Measurements from ENCODE around the gene CFAP210. TPM values are rescaled to one million over a fixed set of nuclear protein-coding genes. Genes with fewer than 3 reads are reported as not detected.

Gene CFAP210
- total RNA-seq, 4 donors from 2014 or later, result not detected

DNA sequence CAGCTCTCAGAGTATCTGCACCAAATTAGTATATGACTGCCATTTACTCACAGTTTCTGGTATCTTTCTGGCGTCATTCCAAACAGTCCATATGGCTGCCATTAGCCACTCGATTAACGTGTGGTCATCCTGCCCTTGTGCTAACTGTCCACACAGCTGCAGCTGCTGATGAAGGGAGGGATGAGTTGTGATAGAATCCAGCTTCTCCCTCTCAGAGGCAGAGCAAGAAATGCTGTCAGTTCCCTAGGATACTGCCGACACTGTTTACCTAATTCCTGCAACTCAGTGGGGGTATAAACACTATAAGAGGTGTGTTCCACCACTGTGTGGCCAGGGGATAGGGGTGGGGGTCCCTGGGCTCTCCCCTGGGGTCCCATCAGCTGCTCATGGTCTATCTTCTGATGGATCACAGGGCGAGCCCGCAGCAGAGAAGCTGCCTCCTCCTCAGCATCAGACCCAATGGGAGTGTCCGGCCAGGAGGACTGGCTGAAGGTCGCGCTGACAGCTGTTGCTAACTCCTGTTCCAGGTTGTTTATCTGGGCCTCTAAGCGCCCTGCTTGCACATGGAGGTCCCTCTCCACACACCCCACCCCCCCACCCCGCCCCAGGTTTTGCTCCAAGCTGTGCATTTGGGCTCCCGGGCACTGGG lies 22.2 kb upstream of the CFAP210 start:
- H3K4me3 ChIP-seq (ENCODE audit: low read depth, poor library complexity, severe bottlenecking), result no peak overlapping the region
- DNase-seq (ENCODE audit: low spot score in 2 of 2), result no peak
- WGBS, 2 donors, result 55 to 67% methylated on average over 10 to 12 of the region's 12 CpGs
- intact Hi-C loops (cut with DNase I; ENCODE audit: low total_unique reads), result no loop called here
- TF ChIP-seq, protein P1, sequence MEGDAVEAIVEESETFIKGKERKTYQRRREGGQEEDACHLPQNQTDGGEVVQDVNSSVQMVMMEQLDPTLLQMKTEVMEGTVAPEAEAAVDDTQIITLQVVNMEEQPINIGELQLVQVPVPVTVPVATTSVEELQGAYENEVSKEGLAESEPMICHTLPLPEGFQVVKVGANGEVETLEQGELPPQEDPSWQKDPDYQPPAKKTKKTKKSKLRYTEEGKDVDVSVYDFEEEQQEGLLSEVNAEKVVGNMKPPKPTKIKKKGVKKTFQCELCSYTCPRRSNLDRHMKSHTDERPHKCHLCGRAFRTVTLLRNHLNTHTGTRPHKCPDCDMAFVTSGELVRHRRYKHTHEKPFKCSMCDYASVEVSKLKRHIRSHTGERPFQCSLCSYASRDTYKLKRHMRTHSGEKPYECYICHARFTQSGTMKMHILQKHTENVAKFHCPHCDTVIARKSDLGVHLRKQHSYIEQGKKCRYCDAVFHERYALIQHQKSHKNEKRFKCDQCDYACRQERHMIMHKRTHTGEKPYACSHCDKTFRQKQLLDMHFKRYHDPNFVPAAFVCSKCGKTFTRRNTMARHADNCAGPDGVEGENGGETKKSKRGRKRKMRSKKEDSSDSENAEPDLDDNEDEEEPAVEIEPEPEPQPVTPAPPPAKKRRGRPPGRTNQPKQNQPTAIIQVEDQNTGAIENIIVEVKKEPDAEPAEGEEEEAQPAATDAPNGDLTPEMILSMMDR (IDR thresholded peaks at IDR 0.05), result no peak
- TF ChIP-seq POLR2A (IDR thresholded peaks at IDR 0.05), result no peak

DNA sequence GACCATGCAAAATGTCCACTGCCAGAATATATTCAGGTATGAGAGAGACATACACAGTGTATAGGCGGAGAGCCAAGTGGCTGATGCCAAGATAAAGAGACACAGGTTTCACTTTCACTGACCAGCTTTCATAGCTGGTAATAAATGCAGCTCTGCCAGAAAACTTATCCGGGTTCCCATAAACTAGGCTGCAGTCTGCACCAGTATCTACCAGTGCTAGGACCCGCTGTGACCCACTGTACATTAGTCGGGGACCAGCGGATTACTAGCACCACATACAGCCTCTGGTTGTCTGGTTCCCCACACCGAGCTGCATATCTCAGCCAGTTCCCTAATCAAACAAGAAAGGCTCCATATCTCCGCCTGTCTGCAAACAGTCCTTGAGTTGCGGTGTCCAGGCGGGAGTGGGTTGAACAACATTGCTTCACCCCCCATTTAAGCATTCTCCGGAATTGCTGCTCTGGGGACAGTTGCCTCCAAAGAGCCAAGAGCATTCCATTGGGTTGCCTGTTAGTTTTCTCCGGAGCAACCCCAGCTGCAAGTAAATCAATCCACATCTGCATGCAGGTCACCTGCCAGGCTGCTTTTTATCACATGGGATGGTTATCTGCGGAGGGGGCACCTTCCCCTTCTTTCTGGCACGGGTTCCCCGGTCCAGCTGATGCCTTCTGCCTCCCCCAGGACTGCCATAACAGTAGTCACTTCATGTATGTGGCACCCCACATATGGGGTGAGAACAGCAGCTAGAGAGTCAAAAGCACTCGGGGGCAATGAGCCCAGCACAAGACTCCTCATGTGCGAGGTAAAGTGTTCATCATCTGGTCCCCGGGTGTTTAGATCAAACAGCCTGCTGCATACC lies 21.4 kb upstream of the CFAP210 start:
- 31 to 46% methylated on average over 17 of the region's 17 CpGs for WGBS, 2 donors
- intact Hi-C loops (cut with DNase I; ENCODE audit: low total_unique reads), result no loop called here
- no peak for DNase-seq (ENCODE audit: low spot score in 2 of 2)
- no peak overlapping the region for H3K4me3 ChIP-seq (ENCODE audit: low read depth, poor library complexity, severe bottlenecking)
- TF ChIP-seq, protein P1 (IDR thresholded peaks at IDR 0.05), result no peak
- TF ChIP-seq POLR2A (IDR thresholded peaks at IDR 0.05), result no peak

DNA sequence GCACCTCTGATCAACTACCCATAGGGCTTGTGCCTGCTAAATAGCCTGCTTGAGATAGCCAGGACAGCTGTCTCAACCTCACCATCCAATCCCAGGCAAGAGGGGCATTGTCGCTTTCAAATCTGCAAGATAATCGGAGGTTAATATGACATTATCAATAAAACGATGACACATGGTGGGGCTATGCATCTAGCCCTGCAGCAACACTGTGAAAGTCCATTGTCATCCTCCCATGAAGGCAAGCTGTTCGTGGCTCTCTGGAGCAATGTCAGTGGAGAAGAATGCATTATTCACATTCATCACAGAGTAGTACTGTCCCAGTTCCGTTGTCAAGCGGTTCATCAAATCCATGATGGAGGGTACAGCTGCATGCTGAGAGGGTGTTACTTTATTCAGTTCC lies 20.5 kb upstream of the CFAP210 start:
- 72% methylated on average over 6 of the region's 6 CpGs for WGBS, 2 donors
- TF ChIP-seq, protein P1 (IDR thresholded peaks at IDR 0.05), result no peak
- intact Hi-C loops (cut with DNase I; ENCODE audit: low total_unique reads), result no loop called here
- no peak overlapping the region for H3K4me3 ChIP-seq (ENCODE audit: low read depth, poor library complexity, severe bottlenecking)
- no peak for DNase-seq (ENCODE audit: low spot score in 2 of 2)

DNA sequence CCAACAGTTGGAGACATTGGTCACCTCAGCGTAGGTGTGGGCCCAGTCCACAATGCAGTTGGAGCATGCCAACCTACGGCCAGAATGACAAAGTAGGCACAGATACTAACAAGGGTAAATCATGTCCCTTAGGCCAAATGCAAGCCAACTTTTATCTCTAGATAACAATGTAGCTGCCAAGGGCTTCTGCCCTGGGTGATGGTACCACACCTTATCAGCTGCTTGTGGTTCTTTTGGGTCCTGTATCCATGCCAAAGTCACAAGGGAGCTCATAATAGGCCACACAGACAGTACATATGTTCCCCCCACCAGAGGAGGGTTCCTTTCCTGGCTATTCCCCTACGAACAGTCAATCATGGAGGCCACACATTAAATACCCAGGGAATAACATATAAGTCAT lies 19.1 kb upstream of the CFAP210 start:
- TF ChIP-seq, protein P1 (IDR thresholded peaks at IDR 0.05), result no peak
- no peak for TF ChIP-seq POLR2A (IDR thresholded peaks at IDR 0.05)
- H3K4me3 ChIP-seq (ENCODE audit: low read depth, poor library complexity, severe bottlenecking), result no peak overlapping the region
- no peak for DNase-seq (ENCODE audit: low spot score in 2 of 2)
- intact Hi-C loops (cut with DNase I; ENCODE audit: low total_unique reads), result no loop called here
- WGBS, 2 donors, result 94 to 95% methylated on average over 3 of the region's 3 CpGs

DNA sequence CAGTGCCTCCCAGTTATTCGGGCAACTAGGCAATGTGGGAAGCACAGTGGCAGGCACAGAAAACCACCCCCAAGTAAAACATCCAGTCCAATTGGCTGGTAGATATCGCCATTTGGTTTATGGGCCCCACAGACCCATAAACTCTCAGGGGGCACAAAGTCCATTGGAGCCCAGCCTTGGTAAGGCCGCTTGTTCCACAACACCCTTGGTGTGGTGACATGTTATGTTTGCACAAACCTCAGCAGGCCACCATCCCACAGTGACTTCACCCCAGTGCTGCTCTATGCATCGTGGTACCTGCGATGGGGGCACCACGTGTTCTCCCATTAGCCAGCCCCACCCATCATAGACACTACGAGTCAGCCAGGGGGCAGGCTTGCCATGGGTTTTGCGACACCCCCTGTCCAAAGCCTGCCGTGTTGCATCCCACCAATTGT lies 18.6 kb upstream of the CFAP210 start:
- intact Hi-C loops (cut with DNase I; ENCODE audit: low total_unique reads), result no loop called here
- no peak overlapping the region for H3K4me3 ChIP-seq (ENCODE audit: low read depth, poor library complexity, severe bottlenecking)
- TF ChIP-seq, protein P1 (IDR thresholded peaks at IDR 0.05), result no peak
- TF ChIP-seq POLR2A (IDR thresholded peaks at IDR 0.05), result no peak
- DNase-seq (ENCODE audit: low spot score in 2 of 2), result no peak
- WGBS, 2 donors, result 94 to 97% methylated on average over 8 to 9 of the region's 9 CpGs
